ENCODE data around the gene ADAD1.

DNA sequence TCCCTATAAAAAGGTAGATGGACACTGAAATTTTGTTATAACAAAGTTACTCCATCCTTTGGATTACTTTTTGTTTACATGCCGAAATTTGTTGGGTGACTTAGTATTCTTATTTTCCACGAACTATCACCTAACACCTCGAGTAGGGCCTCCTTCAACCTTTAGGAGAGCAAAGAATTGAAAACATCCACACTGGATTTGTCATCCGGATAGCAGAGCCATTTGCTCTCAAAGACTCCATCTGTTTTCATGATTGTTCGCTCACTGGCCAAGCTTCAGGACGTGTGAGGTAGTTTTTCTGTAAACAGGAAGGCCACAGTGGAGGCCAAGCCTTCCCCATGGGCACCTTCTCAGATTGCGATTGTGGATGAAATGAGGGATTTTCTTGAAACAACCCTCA is at the start of gene ADAD1:
- TF ChIP-seq FOXK2 (IDR thresholded peaks at IDR 0.05) (no peak), FOXM1 (IDR thresholded peaks at IDR 0.05; ENCODE audit: borderline replicate concordance) (no peak), ELF4 (IDR thresholded peaks at IDR 0.05) (no peak), FOXA1 (IDR thresholded peaks at IDR 0.05) (no peak), BHLHE40 (IDR thresholded peaks at IDR 0.05; ENCODE audit: borderline replicate concordance) (no peak)
- TF ChIP-seq, protein P1, sequence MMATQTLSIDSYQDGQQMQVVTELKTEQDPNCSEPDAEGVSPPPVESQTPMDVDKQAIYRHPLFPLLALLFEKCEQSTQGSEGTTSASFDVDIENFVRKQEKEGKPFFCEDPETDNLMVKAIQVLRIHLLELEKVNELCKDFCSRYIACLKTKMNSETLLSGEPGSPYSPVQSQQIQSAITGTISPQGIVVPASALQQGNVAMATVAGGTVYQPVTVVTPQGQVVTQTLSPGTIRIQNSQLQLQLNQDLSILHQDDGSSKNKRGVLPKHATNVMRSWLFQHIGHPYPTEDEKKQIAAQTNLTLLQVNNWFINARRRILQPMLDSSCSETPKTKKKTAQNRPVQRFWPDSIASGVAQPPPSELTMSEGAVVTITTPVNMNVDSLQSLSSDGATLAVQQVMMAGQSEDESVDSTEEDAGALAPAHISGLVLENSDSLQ (IDR thresholded peaks at IDR 0.05): no peak
